ENCODE results near the gene OXER1. TPM values are rescaled to one million over a fixed set of nuclear protein-coding genes. Genes with fewer than 3 reads are reported as not detected.
A peak's percentile ranks its signal among the peaks of the same experiment; 100 is the strongest.

The OXER1 gene
- total and polyA plus RNA-seq, 11 donors = 0.22 to 2.2 (median 0.48) TPM; not detected in 2

GRCh38 chr2:42810121-42810970 is 46.4 kb upstream of the OXER1 start:
- intact Hi-C loops (cut with DNase I) = no loop called here
- H3K27me3 ChIP-seq = no peaks in the 10 kb centered on the region
- WGBS, 4 donors = 0 to 1% (median 1%) methylated on average over 42 to 83 of the region's 83 CpGs
- H3K36me3 ChIP-seq = no peaks in the 10 kb centered on the region
- peak overlapping the region; percentile 97 to 100 (median 99) for H3K27ac ChIP-seq
- peak in 1 of 12 donors; percentile 15 for TF ChIP-seq CTCF (IDR thresholded peaks at IDR 0.05)
- peak in 1 of 2 donors; percentile 75 for TF ChIP-seq POLR2A (IDR thresholded peaks at IDR 0.05)
- peak overlapping the region; percentile 41 to 84 (median 66) for H3K4me3 ChIP-seq
- DNase-seq (peak; percentile 93 to 96 (median 95)), ATAC-seq (peak; percentile 89 to 94 (median 90))
- H3K9me3 ChIP-seq = peaks cover 0 to 5% (median 0%) of the 10 kb centered on the region in 12 donors
- peaks cover 0 to 27% (median 12%) of the 10 kb centered on the region in 12 donors for H3K4me1 ChIP-seq

- TF ChIP-seq CTCF (IDR thresholded peaks at IDR 0.05) (peak in 8 of 12 donors; percentile 19 to 55 (median 45)), POLR2A (IDR thresholded peaks at IDR 0.05) (no peak)
- H3K9me3 ChIP-seq = peaks cover 0 to 5% (median 0%) of the 10 kb centered on the region in 12 donors
- WGBS, 4 donors = 0 to 1% (median 0%) methylated on average over 8 to 35 of the region's 35 CpGs
- no peaks in the 10 kb centered on the region for H3K27me3 ChIP-seq
- no peaks in the 10 kb centered on the region for H3K36me3 ChIP-seq
- intact Hi-C loops (cut with DNase I) = no loop called here
- peak overlapping the region; percentile 97 to 100 (median 99) for H3K27ac ChIP-seq
- peak overlapping the region; percentile 41 to 84 (median 66) for H3K4me3 ChIP-seq
- peaks cover 0 to 27% (median 12%) of the 10 kb centered on the region in 12 donors for H3K4me1 ChIP-seq
- ATAC-seq (peak; percentile 24 to 75 (median 64)), DNase-seq (peak; percentile 86 to 93 (median 90))
Observed at GRCh38 chr2:42809819-42810120, 45.8 kb upstream of the OXER1 start.

GRCh38 chr2:42809131-42809818 is 45.3 kb upstream of the OXER1 start:
- intact Hi-C loops (cut with DNase I) = no loop called here
- DNase-seq (no peak), ATAC-seq (no peak)
- WGBS, 4 donors = 38 to 45% (median 40%) methylated on average over 10 of the region's 10 CpGs
- Histone ChIP-seq H3K36me3 (no peaks in the 10 kb centered on the region), H3K4me1 (peaks cover 0 to 27% (median 12%) of the 10 kb centered on the region in 12 donors), H3K4me3 (peak overlapping the region; percentile 41 to 84 (median 66)), H3K27me3 (no peaks in the 10 kb centered on the region), H3K27ac (peak overlapping the region; percentile 97 to 100 (median 99)), H3K9me3 (peaks cover 0 to 4% (median 0%) of the 10 kb centered on the region in 12 donors)
- TF ChIP-seq POLR2A (IDR thresholded peaks at IDR 0.05) (no peak), CTCF (IDR thresholded peaks at IDR 0.05) (no peak)

- intact Hi-C loops (cut with DNase I) = no loop called here
- Histone ChIP-seq H3K4me1 (peaks cover 0 to 32% (median 12%) of the 10 kb centered on the region in 12 donors), H3K36me3 (no peaks in the 10 kb centered on the region), H3K27ac (no peak overlapping the region), H3K9me3 (no peaks in the 10 kb centered on the region), H3K27me3 (no peaks in the 10 kb centered on the region), H3K4me3 (no peak overlapping the region)
- TF ChIP-seq CTCF (IDR thresholded peaks at IDR 0.05) (no peak), POLR2A (IDR thresholded peaks at IDR 0.05) (no peak)
- 95 to 96% (median 95%) methylated on average over 5 of the region's 5 CpGs for WGBS, 4 donors
- DNase-seq (no peak), ATAC-seq (no peak)
Observed at GRCh38 chr2:42808301-42808700, 44.4 kb upstream of the OXER1 start.
